Activated T-cell treated with anti-CD3 and anti-CD28 coated beads for 4 hours (primary cell): ENCODE results near the gene GATAD2A.

Experiments
- DNase-seq: peaks from one replicate; pipeline ENCODE4 v3.0.0-alpha.2; 2020

Gene GATAD2A

DNA sequence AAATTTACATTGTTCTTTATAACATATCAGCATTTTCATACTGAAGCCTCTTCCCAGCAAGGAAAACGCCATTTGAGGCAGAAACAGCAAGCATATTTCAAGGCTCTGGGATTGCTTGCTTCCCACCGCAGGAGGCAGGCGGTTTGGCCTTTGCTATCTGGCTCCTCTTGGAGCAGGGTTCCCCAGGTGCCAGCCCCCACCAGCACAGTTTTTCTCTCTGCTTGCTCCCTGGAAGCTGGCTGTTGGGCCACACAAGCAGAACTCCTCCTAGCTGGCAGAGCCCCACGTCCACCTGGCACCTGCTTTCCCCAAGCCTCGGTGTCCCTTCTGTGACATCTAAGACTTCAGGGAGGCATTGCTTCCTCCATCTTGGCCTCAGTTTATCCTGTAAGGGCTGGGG is 16.7 kb downstream of the GATAD2A start:
- no peak for DNase-seq

DNA sequence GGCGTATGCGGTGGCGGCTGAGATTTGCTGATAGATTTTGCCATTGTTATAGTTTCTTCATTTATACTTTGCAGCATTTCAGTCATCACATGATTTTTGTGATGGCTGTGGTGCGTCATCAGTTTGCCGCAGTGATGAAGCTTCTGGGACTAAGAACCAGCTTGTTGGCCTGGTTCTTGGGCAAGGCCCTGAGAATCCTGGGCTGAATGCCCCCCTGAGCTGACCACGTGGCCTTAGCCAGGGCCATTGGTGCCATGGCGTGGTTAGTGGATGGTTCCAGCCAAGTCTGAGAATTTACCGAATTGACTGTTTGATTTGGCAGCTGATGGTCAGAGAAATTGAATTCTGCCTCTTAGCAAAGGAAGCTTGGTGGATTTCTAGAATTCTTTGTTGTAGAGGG is 17.8 kb downstream of the GATAD2A start:
- no peak for DNase-seq

DNA sequence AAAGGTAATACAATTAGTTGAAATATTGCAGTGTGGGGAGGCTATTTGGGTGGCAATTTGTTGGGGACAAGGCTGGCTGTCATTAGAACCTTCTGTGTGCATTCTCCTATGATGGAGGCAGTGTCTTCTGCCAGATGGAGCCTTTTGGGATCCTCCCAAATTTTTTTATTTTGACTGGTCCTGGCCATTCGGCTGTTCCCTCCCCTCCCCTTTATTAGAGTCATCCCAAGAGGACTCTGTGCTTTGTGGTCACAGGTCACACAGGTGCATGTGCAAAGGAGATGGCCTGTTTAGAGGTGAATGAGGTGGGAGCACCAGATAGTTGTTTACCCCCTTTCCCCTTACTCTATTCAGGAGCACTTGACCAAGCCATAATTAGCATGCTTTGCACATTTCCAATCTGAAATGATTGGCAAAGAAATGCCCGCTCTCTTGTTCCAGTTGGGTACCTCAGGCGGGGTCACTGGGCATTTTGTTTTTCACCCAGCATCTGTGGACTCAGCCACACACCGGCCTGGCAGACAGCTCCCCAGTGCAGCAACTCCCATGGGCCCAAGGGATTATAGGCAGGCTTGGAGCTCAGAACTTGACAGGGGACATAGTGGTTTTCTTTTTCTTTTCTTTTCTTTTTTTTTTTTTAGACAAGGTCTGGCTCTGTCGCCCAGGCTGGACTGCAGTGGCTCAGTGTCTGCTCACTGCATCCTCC is 19.8 kb downstream of the GATAD2A start:
- DNase-seq = no peak

DNA sequence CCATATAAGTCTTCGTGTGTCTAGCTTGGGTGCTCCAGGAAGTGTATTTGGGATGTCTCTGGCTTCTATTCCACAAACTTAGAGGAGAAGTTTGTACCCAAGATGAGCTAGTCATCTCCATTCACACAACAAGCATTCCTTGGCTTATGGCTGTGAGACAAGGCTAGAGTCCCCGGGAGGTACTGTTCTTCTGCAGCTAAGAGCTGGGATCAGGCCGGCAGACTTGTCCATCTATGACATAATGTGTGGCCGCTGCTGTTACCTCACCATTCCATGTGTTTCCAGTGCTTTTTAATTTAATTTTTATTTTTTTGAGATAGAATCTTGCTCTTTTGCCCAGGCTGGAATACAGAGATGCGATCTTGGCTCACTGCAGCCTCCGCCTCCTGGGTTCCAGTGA is 20.7 kb downstream of the GATAD2A start:
- no peak for DNase-seq

DNA sequence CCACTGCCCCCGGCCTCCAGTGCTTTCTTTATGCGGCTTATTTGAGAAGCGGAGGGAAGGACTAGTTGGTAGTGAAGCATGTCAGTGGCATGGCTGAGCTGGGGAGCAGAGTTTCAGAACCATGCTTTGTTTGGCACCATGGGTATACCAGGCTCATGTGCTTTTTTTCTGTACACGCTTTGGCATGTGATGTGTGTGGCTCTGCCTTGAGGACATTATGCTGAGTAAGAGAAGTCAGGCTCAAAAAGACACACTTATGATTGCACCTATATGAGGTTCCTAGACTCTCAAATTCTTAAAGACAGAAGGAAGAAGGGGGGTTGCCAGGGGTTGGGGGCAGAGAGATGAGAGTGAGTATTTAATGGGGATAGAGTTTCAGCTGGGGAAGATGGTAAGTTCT is 21.3 kb downstream of the GATAD2A start:
- no peak for DNase-seq

DNA sequence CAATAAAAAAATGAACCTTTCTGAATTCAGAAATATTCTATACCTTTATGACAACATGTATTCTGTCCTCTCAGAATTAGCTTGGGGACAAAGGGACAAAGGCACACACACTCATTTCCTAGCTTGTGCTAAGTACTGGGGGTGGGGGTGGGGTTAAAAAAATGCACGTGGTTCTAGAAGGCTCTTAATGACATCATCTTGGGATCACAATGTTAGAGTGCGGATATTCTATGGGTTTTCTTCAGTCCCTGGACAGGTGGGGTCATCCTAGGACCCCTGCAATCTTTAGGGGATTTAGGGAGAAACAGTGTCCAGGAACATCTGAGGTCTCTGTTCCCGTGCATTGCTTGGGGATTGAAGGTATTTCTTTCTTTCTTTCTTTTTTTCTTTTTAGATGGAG is 21.8 kb downstream of the GATAD2A start:
- no peak for DNase-seq

DNA sequence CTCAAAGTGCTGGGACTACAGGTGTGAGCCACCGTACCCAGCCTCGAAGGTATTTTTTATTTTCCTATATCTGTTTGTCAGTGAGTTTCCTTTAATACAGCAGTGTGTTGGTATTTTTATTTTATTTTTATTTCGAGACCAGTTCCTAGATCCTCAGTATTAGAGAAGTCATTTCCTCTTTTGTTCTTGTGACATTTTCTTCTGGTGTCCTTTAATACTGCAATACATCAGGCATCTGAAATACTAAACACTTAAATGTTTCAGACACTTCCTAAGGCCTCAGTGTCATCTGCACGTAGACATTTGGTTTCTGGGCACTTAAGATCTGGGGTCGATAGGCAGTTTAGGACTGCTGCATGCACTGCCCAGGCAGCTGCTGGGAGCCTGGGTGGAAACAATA is 22.5 kb downstream of the GATAD2A start:
- no peak for DNase-seq

DNA sequence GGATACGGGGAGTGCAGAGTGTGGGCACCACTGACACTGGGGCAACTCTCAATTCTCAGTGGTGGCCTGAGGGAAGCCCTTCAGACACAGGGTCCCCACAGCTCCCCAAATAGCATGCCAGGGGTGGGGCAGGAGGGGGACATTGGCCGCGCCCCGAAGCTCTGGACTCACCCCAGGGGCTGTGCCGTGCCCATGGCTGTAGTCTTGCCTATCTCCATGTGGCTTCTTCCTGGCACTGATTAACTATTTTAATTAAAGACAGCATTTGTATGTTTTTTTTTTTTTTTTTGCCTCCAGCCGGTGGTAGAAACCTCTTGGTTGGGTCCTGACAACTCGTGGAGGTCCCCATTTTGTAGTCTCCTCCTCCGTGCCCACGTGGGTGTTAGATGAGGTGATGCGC is 23.3 kb downstream of the GATAD2A start:
- DNase-seq = no peak

DNA sequence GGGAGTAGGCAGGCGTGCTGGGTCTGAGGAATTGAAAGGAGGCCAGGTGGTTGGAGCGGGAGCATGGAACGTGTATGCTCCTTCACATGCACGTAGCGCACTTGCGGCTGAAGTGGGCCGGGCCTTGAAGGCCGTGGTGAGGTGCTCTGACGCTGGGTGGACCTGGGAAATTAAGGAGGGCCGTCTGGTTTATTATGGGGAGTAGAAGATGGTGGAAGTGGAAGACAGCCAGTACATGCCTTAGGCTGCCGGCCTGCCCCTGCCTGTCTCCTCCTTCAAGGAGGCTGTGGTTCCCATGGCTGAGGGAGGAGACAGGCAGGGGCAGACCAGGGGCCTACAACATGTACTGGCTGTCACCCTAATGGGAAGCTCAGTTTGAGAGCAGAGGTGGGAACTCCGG is 23.9 kb downstream of the GATAD2A start:
- DNase-seq = no peak

DNA sequence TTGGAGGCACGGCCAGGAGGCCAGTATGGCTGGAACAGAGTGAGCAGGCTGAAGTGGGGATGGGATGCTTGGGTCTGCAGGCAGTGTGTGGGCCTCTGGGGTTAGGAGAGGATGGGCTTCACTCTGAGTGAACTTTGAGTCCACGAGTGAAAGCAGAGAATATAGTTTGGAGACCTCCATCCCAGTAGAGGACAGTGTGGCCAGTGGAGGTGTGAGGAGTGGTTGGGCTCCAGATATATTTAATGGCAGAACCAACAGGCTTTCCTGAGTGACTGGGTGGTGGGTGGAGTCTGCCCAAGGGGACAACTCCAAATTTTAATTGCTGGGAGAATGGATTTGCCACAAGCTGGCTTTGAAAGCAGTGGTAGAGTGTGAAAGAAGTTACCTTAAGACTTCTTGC is 27.3 kb downstream of the GATAD2A start:
- DNase-seq = no peak

DNA sequence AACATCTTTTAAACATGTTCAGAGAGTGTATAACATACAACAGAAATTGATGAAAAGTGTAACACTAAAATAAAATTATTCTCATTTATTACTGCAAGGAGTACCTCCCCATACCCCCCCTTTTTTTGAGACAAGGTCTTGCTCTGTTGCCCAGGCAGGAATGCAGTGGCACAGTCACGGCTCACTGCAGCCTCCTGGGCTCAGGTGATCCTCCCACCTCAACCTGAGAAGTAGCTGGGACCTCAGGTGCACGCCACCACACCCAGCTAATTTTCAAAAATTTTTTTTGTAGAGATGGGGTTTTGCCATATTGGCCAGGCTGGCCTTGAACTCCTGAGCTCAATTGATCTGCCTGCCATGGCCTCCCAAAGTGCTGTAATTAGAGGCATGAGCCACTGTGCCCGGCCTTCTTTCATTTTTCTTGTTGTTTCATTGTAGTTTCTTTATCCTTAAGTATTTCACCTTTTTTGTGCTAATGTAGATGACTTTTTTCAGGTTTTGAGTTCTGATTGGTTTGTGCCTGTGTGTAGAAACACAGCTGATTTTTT is 28.3 kb downstream of the GATAD2A start:
- no peak for DNase-seq

DNA sequence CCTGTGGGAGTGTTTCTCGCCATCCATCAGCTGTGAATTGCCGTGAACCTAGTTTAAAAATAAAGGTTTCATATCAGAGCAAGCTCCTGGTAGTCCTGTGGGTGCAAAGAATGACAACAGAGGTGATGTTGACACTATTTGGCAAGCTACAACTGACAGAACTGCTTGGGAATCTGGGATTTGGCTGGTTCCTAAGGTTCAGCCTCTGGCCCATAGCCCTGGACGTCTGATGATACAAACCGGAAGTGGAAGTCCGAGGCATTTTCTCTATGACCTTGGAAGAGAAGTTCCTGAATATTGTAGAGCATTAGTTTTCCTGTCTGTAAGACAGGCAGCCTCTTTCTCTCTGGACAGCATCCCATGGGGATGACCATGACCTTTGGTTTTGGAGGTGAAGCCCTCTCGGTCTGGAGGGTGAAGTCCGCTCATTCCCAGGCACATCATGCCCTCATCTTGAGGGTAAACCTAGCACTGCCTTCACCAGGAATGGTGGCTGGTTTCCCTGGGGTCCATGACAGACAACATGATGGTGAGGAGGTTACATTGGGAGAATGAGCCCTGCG is 29.1 kb downstream of the GATAD2A start:
- DNase-seq = no peak

DNA sequence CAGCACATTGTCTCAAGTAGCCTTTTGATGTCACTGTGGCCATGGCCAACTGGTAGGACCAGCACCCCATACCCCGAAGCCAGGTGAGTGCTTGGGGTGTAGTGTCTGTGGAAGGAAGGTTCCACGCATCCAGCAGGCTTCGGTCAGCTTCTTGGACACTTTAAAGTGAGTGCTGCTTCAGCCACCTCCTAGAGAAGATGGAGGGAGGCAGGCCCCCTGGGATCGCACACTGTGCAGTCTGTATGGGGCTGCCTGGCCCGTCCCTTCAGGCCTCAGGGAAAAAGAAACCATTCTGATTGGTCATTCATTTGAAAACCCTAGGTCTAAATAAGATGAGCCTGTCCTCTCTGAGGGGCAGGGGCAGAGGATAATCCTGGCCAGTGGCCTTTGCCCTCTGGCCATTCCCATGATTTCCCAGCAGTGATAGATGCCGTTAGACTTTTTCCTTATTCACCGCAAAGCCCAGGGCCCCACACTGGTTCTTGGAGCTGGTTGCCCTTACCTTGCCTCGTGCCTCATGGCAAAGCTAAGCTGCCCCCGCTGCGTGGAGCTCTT is 30.7 kb downstream of the GATAD2A start:
- DNase-seq = no peak

DNA sequence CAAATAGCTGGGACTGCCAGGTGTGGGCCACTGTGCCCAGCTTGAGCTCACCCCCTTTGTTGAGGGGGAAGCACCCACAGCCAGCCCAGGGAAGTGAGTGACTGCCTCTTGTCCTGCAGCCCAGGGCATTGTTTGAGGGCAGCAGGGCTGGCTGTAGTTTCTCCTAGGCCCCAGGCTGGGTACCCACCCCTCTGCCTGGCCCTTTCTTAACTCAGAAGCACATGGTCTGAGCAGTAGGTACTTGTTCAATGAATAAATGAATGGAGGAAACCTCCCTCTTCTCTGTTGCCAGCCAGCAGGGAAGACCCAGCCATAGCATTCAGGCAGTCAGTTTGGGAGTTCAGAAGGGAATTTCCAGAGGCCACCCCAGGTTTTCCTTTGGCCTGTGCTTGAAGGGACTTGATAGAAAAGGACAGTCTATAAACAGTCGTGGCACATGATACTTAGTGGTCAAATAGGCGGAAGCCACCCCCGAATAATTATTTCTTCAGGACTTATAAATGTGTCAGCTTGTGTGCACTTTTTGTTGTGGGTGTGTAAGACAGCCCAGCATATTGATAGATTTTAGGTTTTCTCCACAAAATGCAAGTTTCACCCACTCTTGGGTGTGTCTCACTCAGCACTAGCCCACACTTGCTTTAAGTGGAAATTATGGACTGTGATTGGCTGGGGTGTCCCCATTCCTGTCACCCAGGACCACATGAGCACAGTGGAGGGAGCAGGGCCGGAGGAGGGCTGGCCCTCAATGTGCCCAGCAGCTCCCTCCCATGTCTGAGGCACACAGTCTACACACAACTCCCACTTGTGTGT is 33.1 kb downstream of the GATAD2A start:
- no peak for DNase-seq

DNA sequence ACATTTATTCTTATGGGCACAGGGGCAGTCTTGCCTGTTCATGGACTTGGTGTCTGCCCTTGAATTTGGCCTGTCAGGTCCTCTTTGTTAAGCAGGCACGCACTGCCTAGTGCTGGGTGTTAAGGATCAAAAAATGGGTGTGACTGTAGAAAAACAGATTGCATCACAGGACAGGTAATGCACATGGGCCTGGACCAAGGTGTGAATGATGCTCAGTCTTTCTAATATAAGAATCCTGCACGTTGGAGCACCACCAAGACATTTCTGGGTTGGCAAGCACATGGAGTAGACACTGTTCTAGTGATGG is 33.7 kb downstream of the GATAD2A start:
- no peak for DNase-seq

DNA sequence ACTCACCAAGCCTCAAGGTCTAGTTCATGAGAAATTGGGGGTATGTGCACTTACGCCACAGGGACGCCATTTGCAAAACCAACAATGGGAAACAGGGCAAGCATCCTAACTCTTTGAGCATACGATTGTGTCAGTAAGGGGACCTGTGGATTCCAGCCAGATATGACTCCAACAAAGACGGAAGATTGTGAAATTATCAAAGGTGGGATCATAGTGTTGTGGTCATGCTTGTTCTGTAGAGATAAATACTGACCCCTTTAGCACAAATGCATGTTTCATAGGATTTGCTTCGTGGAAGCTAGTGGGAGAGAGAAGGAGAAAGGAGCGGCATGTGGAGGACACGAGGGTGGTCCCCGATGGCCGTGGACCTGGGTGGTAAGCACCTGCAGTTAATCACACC is 37.8 kb downstream of the GATAD2A start:
- no peak for DNase-seq

DNA sequence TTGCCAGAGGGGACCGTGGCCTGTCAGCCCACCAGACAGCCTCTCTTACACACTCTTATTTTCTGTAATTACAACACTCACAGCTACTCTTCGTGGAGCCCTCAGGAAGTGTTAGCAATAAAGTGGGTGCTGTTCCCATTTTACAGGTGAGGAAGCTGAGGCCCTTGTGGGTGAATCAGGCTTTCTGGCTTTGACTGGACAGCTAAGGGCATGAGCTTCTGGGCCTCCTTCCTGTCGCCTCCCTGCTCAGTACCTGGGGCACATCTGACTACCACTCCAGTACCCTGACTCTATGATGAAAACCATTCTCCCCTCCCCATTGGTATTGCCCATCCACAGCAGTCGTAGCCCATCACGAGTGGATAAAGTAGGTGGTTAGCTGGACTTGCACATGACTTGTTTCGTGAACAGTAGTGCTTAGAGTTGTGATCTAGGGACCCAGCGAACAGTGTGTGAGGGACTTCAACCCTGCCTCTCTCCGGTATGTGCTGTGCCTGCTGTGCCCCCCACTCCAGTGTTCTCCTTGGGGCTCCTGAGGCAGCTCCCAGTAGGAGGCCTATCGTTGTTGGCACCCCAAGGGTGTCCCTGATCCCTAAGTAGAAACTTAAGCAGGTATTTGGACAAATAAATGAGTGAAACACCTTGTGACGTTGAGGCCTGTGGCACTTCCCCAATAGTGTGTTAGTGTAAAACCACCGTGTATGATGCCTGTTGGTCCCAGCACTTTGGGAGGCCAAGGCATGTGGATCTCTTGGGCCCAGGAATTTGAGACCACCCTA is 38.6 kb downstream of the GATAD2A start:
- no peak for DNase-seq

DNA sequence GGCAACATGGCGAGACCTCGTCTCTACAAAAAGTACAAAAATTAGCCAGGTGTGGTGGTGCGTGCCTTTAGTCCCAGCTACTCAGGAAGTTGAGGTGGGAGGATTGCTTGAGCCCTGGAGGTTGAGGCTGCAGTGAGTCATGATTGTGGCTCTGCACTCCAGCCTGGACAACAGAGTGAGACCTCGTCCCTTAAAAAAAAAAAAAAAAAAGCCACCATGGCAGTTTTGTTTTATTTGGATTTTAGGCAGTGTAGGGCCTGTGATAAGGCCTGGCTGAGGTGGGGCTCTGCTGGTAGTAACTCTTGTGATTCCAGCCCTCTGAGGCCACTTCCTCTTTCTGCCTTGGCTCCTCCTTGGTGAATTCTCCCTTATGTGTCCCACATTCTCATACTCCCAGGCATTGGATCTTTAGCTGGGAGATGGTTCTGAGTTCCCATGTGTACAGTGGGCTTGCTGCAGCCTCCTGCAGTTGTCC is 39.2 kb downstream of the GATAD2A start:
- no peak for DNase-seq

DNA sequence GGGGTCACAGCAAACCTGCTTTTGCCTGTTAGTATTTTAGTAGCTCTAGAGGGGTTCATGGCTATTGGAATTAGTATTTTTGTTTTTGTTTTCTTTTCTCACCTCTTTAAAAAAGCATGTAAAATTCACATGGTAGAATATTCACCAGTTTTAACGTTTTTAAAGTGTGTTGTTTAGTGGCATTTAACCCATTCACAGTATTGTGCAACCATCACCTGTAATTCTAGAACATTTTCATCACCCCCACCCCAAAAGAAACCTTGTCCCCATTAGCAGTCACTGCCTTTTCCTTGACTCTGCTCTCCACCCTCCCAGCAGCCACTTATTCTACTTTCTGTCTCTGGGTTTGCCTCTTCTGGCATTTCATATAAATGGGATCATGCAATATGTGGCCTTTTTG is 39.8 kb downstream of the GATAD2A start:
- DNase-seq = no peak

DNA sequence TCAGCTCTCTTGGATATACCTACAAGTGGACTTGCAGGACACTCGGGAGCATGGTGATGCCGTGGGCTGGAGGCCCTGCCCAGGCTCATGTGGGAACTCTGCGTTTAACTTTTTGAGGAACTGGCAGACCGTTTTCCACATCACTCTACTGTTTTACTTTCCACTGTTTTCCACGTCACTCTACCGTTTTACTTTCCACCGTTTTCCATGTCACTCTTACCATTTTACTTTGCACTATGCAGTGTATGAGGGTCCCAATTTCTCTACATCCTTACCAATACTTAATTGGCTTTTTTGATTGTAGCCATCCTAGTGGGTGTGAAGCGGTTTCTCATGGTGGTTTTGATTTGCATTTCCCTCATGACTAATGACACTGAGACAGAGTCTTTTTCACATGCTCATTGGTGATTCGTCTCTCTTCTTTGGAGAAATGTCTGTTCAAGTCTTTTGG is 40.5 kb downstream of the GATAD2A start:
- DNase-seq = no peak

DNA sequence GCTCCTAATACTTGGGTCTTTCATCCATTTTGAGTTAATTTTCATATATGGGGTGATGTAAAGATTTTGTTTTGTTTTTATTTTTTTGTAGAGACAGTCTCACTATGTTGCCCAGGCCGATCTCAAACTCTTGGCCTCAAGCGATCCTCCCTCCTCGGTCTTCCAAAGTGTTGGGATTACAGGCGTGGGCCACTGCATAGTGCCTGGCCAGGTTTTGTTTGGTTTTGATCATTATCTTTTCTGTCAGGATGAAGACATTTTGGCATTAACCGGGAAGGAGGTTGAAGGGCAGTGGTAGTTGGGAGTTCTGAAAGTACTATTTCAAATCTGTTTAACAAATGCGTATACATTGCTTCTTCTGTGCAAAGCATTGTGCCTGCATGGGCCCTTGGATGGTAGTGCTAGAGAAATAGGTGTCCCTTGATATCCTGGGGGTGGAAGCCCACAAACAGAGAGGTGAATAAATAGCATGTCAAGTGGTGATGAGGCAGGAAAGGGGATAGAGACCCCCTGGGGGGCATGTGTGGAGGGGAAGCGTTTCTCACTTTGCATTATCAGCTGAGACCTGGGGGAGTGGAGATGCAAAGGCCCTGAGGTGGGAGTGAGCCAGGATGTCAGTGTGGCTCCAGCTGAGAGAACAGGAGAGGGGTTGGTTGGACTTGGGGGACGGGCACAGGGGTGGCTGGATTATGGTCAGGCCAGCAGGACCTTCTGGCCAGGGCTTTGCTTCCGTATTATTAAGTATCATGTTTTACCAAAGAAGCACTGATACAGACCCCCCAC is 41.4 kb downstream of the GATAD2A start:
- no peak for DNase-seq
